ENCODE data around the gene CCR7.

- TF ChIP-seq EZH2 (IDR thresholded peaks at IDR 0.05), result no peak
- TF ChIP-seq POLR2AphosphoS5 (IDR thresholded peaks at IDR 0.05; ENCODE audit: borderline replicate concordance, low read depth, low read length), result no peak
These were observed 55.0 kb downstream of the CCR7 start for GRCh38 chr17:40510328-40510648.

Measured in SK-N-MC (cell line).